Suprapubic skin (tissue), 4 donors: ENCODE data around the gene SLC30A7.

Experiments
- CTCF ChIP-seq, 2 donors: fragments of 200-600 bp in 1 of 2; fragments of 450-650 bp in 1 of 2; sonication (generic) in 1 of 2; IDR thresholded peaks; one replicate each; pipeline ENCODE4 v1.5.1; 2016 to 2019; ENCODE audit warnings: antibody characterized with exemption in 2 of 2, mild to moderate bottlenecking in 1 of 2, moderate library complexity in 1 of 2
- POLR2A ChIP-seq, 2 donors: fragments of 450-650 bp; IDR thresholded peaks; one replicate each; pipeline ENCODE4 v1.6.1; 2017; ENCODE audit warnings: antibody characterized with exemption in 2 of 2, mild to moderate bottlenecking in 2 of 2, moderate library complexity in 2 of 2
- POLR2AphosphoS5 ChIP-seq, 3 donors: sonication (generic); formaldehyde crosslinking; IDR thresholded peaks; one replicate each; pipeline ENCODE4 v1.6.1; 2017; ENCODE audit warnings: antibody characterized with exemption in 3 of 3

GRCh38 chr1:100909018-100909417 is 13.1 kb downstream of the SLC30A7 start:
- no peak for TF ChIP-seq CTCF (IDR thresholded peaks at IDR 0.05)
- TF ChIP-seq POLR2AphosphoS5 (IDR thresholded peaks at IDR 0.05), result no peak
- no peak for TF ChIP-seq POLR2A (IDR thresholded peaks at IDR 0.05)
